Ishikawa (cell line): ENCODE data around the gene GPC6.

Source experiments
- CEBPB ChIP-seq: IDR thresholded peaks from 2 replicates; pipeline ENCODE4 v1.6.1; 2012
- CREB1 ChIP-seq: IDR thresholded peaks from 2 replicates; pipeline ENCODE4 v1.6.1; 2012; ENCODE audit warnings: low read depth
- EP300 ChIP-seq: IDR thresholded peaks from 2 replicates; pipeline ENCODE4 v1.6.1; 2012; ENCODE audit warnings: borderline replicate concordance
- MAX ChIP-seq: IDR thresholded peaks from 2 replicates; pipeline ENCODE4 v1.6.1; 2012
- YY1 ChIP-seq: IDR thresholded peaks from 2 replicates; pipeline ENCODE4 v1.6.1; 2012; ENCODE audit warnings: low read depth

- no peak for TF ChIP-seq CEBPB
- no peak for TF ChIP-seq YY1
- TF ChIP-seq MAX = no peak
- no peak for TF ChIP-seq EP300
- no peak for TF ChIP-seq CREB1
Observed at GRCh38 chr13:93915269-93915809, 688.7 kb downstream of the GPC6 start.
